Type B pancreatic cell (in vitro differentiated cells): ENCODE measurements around the gene C2CD4D. TPM values are rescaled to one million over a fixed set of nuclear protein-coding genes. Genes with fewer than 3 reads are reported as not detected.

Source experiments
- DNase-seq: peaks from one replicate; pipeline ENCODE4 v3.0.0; 2021; ENCODE audit warnings: mixed read lengths; ENCODE audit not compliant: unreplicated experiment; ENCODE audit errors: extremely low spot score
- H3K27ac Mint-ChIP-seq: 2 replicates; pipeline ENCODE4 v1.8.0; 2021; ENCODE audit warnings: mild to moderate bottlenecking, mixed read lengths
- H3K27me3 Mint-ChIP-seq: 2 replicates; pipeline ENCODE4 v1.8.0; 2021; ENCODE audit warnings: mixed read lengths
- H3K36me3 Mint-ChIP-seq: 2 replicates; pipeline ENCODE4 v1.8.0; 2021; ENCODE audit warnings: mixed read lengths
- H3K4me1 Mint-ChIP-seq: one replicate; pipeline ENCODE4 v1.8.0; 2021; ENCODE audit warnings: mixed read lengths; ENCODE audit not compliant: unreplicated experiment
- H3K4me3 Mint-ChIP-seq: 2 replicates; pipeline ENCODE4 v1.8.0; 2021; ENCODE audit warnings: mild to moderate bottlenecking, mixed read lengths
- H3K9me3 Mint-ChIP-seq: 2 replicates; pipeline ENCODE4 v1.8.0; 2021; ENCODE audit warnings: mixed read lengths
- CTCF ChIP-seq: fragments of 200-600 bp; sonication (generic); conservative IDR thresholded peaks from 2 replicates; pipeline ENCODE4 v1.5.0; 2021; ENCODE audit warnings: antibody characterized with exemption, mild to moderate bottlenecking
- total RNA-seq: library from RNA; stranded (reverse); gene quantifications from 2 replicates; pipeline ENCODE4 v1.2.1, GENCODE V29; 2021; ENCODE audit warnings: low replicate concordance

Gene C2CD4D
- total RNA-seq, 1 donor from 2014 or later, result 0.43 TPM

DNA sequence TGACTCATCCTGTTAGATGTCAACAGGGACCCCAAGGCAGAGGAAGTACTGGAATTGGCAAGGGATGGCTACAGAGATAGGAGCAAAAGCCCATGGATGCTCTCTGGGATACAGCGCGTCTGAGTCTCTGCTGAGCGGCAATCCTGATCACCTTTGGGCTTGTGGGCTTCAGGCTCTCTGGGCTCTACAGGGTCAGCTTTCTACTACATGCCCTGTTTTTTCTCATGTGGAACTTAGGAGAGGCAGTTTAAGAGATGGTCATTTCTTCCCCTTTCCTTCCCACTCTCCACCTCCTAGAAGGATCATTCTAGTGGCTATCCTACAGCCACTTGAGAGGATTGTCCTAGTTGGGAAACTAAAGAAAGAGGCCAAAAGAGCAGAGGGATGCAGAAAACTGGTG lies 35.7 kb downstream of the C2CD4D start:
- no peaks in the 10 kb centered on the region for H3K9me3 Mint-ChIP-seq
- no peaks in the 10 kb centered on the region for H3K36me3 Mint-ChIP-seq
- peaks cover 7% of the 10 kb centered on the region for H3K4me1 Mint-ChIP-seq
- TF ChIP-seq CTCF, result no peak
- peaks cover 64% of the 10 kb centered on the region for H3K27me3 Mint-ChIP-seq
- no peak overlapping the region for H3K4me3 Mint-ChIP-seq
- no peak overlapping the region for H3K27ac Mint-ChIP-seq
- DNase-seq, result no peak

- H3K4me1 Mint-ChIP-seq, result peaks cover 7% of the 10 kb centered on the region
- no peaks in the 10 kb centered on the region for H3K36me3 Mint-ChIP-seq
- H3K27ac Mint-ChIP-seq, result no peak overlapping the region
- no peak for TF ChIP-seq CTCF
- DNase-seq, result no peak
- peaks cover 63% of the 10 kb centered on the region for H3K27me3 Mint-ChIP-seq
- H3K9me3 Mint-ChIP-seq, result no peaks in the 10 kb centered on the region
- H3K4me3 Mint-ChIP-seq, result no peak overlapping the region
Measured at GRCh38 chr1:151803164-151803563, 36.5 kb downstream of the C2CD4D start.

DNA sequence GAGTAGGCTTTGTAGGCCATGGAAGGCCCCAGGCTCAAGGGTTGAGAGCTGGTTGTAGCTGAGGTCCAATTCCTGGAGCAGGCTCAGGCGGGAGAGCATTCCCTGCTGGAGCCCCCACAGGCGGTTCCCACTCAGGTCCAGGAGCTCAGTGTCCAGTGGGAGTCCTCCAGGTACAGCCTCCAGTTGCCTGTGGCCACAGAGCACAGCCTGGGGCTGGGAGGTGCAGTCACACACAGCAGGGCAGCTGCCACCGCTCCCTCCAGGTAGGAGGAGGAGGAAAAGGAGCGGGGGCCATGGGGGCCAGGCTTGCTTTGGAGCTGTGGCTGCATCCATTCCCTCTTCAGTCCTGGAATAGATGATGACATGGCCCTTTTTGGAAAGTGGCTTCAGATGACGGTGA lies 37.2 kb downstream of the C2CD4D start:
- no peaks in the 10 kb centered on the region for H3K9me3 Mint-ChIP-seq
- no peak overlapping the region for H3K4me3 Mint-ChIP-seq
- peaks cover 7% of the 10 kb centered on the region for H3K4me1 Mint-ChIP-seq
- peaks cover 56% of the 10 kb centered on the region for H3K27me3 Mint-ChIP-seq
- no peak overlapping the region for H3K27ac Mint-ChIP-seq
- no peak for DNase-seq
- no peaks in the 10 kb centered on the region for H3K36me3 Mint-ChIP-seq
- TF ChIP-seq CTCF, result no peak

DNA sequence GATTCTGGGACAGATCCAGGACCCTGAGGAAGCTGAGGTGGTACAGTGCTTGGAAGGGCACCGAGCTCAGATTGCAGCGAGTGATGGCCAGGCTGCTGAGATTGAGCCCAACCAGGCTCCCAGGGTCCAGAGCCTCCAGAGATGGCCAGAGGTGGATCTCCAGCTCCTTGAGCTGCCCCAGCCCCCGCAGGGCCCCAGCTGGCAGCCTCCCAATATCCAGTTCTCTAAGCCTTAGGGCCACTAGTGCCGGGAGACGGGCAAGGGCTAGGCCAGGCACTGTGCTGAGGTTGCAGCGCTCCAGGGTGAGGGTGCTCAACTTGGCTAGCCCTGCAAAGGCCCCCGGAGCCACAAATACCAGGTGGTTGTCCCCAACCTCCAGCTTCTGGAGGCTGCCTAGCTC lies 37.8 kb downstream of the C2CD4D start:
- Mint-ChIP-seq H3K4me3 (no peak overlapping the region), H3K4me1 (peaks cover 7% of the 10 kb centered on the region), H3K27me3 (peaks cover 60% of the 10 kb centered on the region), H3K9me3 (no peaks in the 10 kb centered on the region), H3K36me3 (no peaks in the 10 kb centered on the region), H3K27ac (no peak overlapping the region)
- TF ChIP-seq CTCF, result no peak
- DNase-seq, result no peak

DNA sequence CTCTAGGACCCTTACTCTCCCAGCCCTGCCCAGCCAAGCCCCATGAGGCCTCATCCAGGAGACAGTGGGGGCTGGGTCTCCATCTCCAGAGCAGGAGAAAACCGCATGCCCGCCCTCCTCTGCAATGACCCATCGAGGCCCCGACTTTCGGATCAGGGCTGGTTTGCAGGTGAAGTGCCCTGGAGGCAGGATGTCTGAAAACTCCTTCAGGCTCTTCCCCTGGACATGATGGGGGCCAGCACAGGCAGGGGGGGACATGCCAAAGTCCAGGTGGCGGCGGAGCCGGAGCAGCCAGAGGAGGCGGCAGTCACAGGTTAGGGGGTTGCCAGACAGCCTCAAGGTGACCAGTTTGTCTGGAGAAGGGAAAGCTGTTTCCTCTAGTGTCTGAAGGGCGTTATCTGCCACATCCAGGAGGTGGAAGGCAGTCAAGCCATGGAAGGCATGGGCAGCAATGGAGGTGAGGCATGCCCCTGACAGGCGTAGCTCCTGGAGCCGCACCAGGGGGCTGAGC lies 38.3 kb downstream of the C2CD4D start:
- Mint-ChIP-seq H3K9me3 (no peaks in the 10 kb centered on the region), H3K27me3 (peaks cover 60% of the 10 kb centered on the region), H3K27ac (no peak overlapping the region), H3K36me3 (no peaks in the 10 kb centered on the region), H3K4me3 (no peak overlapping the region), H3K4me1 (peaks cover 7% of the 10 kb centered on the region)
- no peak for DNase-seq
- no peak for TF ChIP-seq CTCF

DNA sequence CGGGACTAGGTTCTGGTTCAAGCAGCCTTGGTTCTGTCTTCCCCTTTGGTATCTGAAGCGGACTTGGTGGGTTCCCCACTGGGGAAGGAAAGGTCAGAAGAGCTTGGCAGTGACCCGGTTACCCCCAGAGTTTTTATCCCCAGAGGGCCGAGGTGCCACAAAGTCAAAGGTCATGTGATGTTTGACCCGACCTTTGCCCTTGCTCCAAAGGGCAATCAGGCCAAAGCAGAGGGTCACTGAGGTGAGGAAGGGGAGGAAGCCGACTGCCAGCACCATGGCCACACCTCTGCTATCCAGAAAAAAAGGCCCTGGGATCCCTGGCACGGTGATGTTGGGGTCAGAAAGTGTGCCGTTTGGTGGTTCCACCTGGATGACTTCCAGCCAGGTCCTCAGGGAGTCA lies 38.8 kb downstream of the C2CD4D start:
- Mint-ChIP-seq H3K27ac (no peak overlapping the region), H3K4me1 (peaks cover 7% of the 10 kb centered on the region), H3K9me3 (no peaks in the 10 kb centered on the region), H3K4me3 (no peak overlapping the region), H3K36me3 (no peaks in the 10 kb centered on the region), H3K27me3 (peaks cover 60% of the 10 kb centered on the region)
- TF ChIP-seq CTCF, result no peak
- no peak for DNase-seq
